Lower leg skin (tissue), 3 donors: ENCODE measurements around the gene ERC1.

Experiments used
- CTCF ChIP-seq, 3 donors: fragments of 450-650 bp; IDR thresholded peaks; one replicate each; pipeline ENCODE4 v1.5.1; 2016; ENCODE audit warnings: antibody characterized with exemption in 3 of 3, mild to moderate bottlenecking in 3 of 3, moderate library complexity in 2 of 3
- POLR2A ChIP-seq, 2 donors: fragments of 450-650 bp; IDR thresholded peaks; one replicate each; pipeline ENCODE4 v1.6.1; 2016 to 2017; ENCODE audit warnings: antibody characterized with exemption in 2 of 2, mild to moderate bottlenecking in 1 of 2, moderate library complexity in 1 of 2

GRCh38 chr12:1117371-1117770, 126.3 kb downstream of the ERC1 start:
- TF ChIP-seq POLR2A (IDR thresholded peaks at IDR 0.05) (no peak), CTCF (IDR thresholded peaks at IDR 0.05) (no peak)
